Mesendoderm (in vitro differentiated cells): Measurements from ENCODE around the gene CDC14B.
"Not testable (repeated sequence)": the region's sequence is repeated elsewhere in the genome, so short reads cannot be mapped to it uniquely, and the experiment has no call there.

Experiments
- DNase-seq: peaks from one replicate; pipeline ENCODE4 v3.0.0; 2013
- H2AK5ac ChIP-seq: 2 replicates; pipeline ENCODE4 v1.6.1; 2013; ENCODE audit warnings: low read length, inconsistent platforms
- H2BK120ac ChIP-seq: 2 replicates; pipeline ENCODE4 v1.6.1; 2013; ENCODE audit warnings: low read depth, mild to moderate bottlenecking, low read length, moderate library complexity, mixed read lengths
- H2BK15ac ChIP-seq: replicated peaks from 2 replicates; pipeline ENCODE4 v1.6.1; 2013; ENCODE audit warnings: low read depth, mild to moderate bottlenecking, moderate library complexity
- H2BK5ac ChIP-seq: 2 replicates; pipeline ENCODE4 v1.6.1; 2013; ENCODE audit warnings: low read length, inconsistent platforms
- H3K18ac ChIP-seq: 2 replicates; pipeline ENCODE4 v1.6.1; 2013; ENCODE audit warnings: mild to moderate bottlenecking, low read length, mixed read lengths
- H3K23ac ChIP-seq: one replicate; pipeline ENCODE4 v1.6.1; 2013; ENCODE audit warnings: low read length
- H3K27ac ChIP-seq: 2 replicates; pipeline ENCODE4 v1.5.1; 2013; ENCODE audit warnings: low read depth, mild to moderate bottlenecking, inconsistent platforms, low read length, moderate library complexity
- H3K27me3 ChIP-seq: 2 replicates; pipeline ENCODE4 v1.6.1; 2013; ENCODE audit warnings: low read length, control low read depth, mild to moderate bottlenecking, inconsistent platforms; ENCODE audit not compliant: insufficient read depth, poor library complexity
- H3K36me3 ChIP-seq: 2 replicates; pipeline ENCODE4 v1.6.1; 2013; ENCODE audit warnings: low read length, inconsistent platforms; ENCODE audit not compliant: control insufficient read depth, insufficient read depth
- H3K4ac ChIP-seq: one replicate; pipeline ENCODE4 v1.6.1; 2013; ENCODE audit warnings: low read depth, mild to moderate bottlenecking, low read length, moderate library complexity
- H3K4me1 ChIP-seq: 2 replicates; pipeline ENCODE4 v1.6.1; 2013; ENCODE audit warnings: low read depth, low read length, inconsistent platforms; ENCODE audit not compliant: control insufficient read depth
- H3K4me2 ChIP-seq: 2 replicates; pipeline ENCODE4 v1.6.1; 2013; ENCODE audit warnings: low read length
- H3K4me3 ChIP-seq: 2 replicates; pipeline ENCODE4 v1.5.1; 2013; ENCODE audit warnings: mild to moderate bottlenecking, low read length
- H3K56ac ChIP-seq: one replicate; pipeline ENCODE4 v1.6.1; 2013; ENCODE audit warnings: low read length
- H3K79me1 ChIP-seq: 2 replicates; pipeline ENCODE4 v1.6.1; 2013; ENCODE audit warnings: low read length, inconsistent platforms
- H3K79me2 ChIP-seq: 2 replicates; pipeline ENCODE4 v1.6.1; 2013; ENCODE audit warnings: mild to moderate bottlenecking, low read length; ENCODE audit not compliant: control insufficient read depth, insufficient read depth
- H3K9ac ChIP-seq: 2 replicates; pipeline ENCODE4 v1.6.1; 2013; ENCODE audit warnings: low read length, inconsistent platforms
- H4K5ac ChIP-seq: one replicate; pipeline ENCODE4 v1.6.1; 2013; ENCODE audit warnings: low read length
- H4K8ac ChIP-seq: one replicate; pipeline ENCODE4 v1.6.1; 2013; ENCODE audit warnings: low read depth, mild to moderate bottlenecking, control low read depth, low read length, moderate library complexity
- WGBS: extraction: QIAGEN DNeasy Blood & Tissue Kit; methylation state at CpG from one replicate; pipeline ENCODE4 v1.1.7; 2013; ENCODE audit warnings: low lambda C conversion rate, missing lambda C conversion rate; ENCODE audit not compliant: insufficient coverage; ENCODE audit errors: extremely low coverage; 5-methylcytosine and 5-hydroxymethylcytosine counted together

Gene CDC14B

DNA sequence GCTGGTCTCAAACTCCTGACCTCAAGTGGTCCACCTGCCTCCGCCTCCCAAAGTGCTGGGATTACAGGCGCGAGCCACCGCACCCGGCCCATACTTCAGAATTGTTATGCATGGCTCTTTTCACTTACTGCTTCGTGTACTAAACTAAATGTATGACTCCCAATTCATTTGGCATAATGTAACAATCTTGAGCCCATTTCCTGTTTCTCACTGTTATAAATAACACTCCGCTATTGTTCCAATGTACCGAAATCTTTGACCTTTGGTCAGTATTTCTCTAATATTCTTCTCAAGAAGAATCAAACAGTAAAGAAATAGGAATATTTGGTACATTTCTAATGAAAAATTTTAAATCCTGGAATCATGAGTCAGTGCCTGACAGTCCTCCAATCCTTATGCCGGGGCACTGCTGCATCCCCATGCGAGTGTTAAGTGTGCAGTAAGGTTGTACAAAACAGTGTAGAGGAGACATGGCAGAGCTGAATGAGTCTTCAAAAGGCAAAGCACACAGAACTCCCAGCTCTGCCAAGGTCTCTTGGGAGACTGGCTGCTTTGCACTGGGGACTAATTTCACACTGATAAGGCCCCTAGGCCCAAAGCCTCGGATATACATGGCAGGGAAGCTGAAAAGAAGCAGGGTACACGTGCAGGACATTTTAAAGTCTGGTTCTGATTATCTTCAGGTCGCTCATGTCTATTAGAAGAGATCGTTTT, 111.3 kb downstream of the CDC14B start:
- no peak overlapping the region for H4K8ac ChIP-seq
- H3K4me1 ChIP-seq: no peaks in the 10 kb centered on the region
- H3K36me3 ChIP-seq: no peaks in the 10 kb centered on the region
- H3K23ac ChIP-seq: no peak overlapping the region
- no peak overlapping the region for H2BK15ac ChIP-seq
- no peak overlapping the region for H3K56ac ChIP-seq
- no peak overlapping the region for H3K27ac ChIP-seq
- H3K79me2 ChIP-seq: no peaks in the 10 kb centered on the region
- H3K4me3 ChIP-seq: no peak overlapping the region
- no peak overlapping the region for H3K18ac ChIP-seq
- no peak overlapping the region for H2BK120ac ChIP-seq
- WGBS: no CpG with 5 or more reads among the region's 14 CpGs
- H3K9ac ChIP-seq: no peak overlapping the region
- H3K79me1 ChIP-seq: no peaks in the 10 kb centered on the region
- no peaks in the 10 kb centered on the region for H3K27me3 ChIP-seq
- no peak overlapping the region for H4K5ac ChIP-seq
- no peak overlapping the region for H3K4ac ChIP-seq
- no peak overlapping the region for H2AK5ac ChIP-seq
- no peak for DNase-seq
- H3K4me2 ChIP-seq: no peak overlapping the region
- no peak overlapping the region for H2BK5ac ChIP-seq

DNA sequence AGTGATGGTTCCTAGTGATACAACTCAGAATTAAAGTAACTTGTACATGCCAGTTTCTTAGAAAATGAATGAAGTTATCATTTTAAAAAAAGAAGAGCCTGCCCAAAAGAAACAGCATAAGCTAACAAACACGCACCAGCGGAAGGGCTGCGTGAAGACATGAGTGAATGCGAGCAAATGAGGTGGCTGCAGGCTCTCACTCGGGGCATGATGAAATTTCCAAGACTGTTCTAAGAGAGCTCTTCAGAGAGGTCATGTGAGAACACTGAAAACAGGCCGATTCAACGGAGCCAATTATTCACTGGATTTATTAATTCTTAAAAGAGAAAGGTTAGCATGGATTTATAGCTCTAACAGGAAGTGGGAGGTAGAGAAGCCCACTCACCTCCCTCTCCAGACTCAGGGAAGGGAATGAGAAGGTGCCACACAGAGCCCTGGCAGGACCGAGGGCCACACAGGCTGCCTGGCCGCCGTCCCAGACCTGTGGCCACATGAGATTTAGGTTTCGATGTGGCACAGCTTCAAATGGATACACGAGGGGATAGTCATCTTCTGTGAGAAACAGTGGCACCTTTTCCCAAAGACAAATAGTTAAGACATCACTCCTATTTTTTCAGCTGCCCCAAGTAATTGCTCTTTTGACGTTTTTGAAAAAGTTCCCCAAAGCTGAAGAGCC, 114.2 kb downstream of the CDC14B start:
- Histone ChIP-seq H2BK15ac (no peak overlapping the region), H2AK5ac (no peak overlapping the region), H3K4me3 (no peak overlapping the region), H3K56ac (no peak overlapping the region), H3K4me1 (no peaks in the 10 kb centered on the region), H3K4ac (no peak overlapping the region), H4K5ac (no peak overlapping the region), H3K9ac (no peak overlapping the region), H2BK120ac (no peak overlapping the region), H3K36me3 (no peaks in the 10 kb centered on the region), H3K23ac (no peak overlapping the region), H2BK5ac (no peak overlapping the region), H4K8ac (no peak overlapping the region), H3K27ac (no peak overlapping the region), H3K79me2 (no peaks in the 10 kb centered on the region), H3K27me3 (no peaks in the 10 kb centered on the region), H3K18ac (no peak overlapping the region), H3K79me1 (no peaks in the 10 kb centered on the region), H3K4me2 (no peak overlapping the region)
- no CpG with 5 or more reads among the region's 13 CpGs for WGBS
- no peak for DNase-seq

DNA sequence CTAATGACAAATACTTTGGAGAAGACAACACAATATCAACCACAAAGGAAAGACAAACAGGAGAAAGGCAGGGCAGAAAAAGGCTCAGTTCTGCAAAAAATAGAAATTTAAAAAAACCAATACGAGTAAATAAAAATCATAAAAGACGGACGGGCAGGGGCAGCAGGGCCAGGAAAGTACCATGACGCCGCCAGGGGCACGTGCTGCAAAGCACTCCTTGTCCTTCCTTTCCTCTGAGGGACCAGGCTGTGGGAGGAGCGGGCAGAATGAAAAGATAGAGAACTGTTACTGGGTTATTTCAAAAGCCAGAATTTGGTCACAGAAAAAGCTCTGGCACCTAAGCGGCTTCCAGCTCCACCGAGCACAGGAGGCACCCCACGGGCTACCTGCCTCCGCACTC, 115.7 kb downstream of the CDC14B start:
- Histone ChIP-seq H2BK15ac (no peak overlapping the region), H4K8ac (no peak overlapping the region), H2AK5ac (no peak overlapping the region), H3K4me3 (no peak overlapping the region), H3K4me2 (no peak overlapping the region), H2BK120ac (no peak overlapping the region), H3K4ac (no peak overlapping the region), H3K27me3 (no peaks in the 10 kb centered on the region), H3K9ac (no peak overlapping the region), H4K5ac (no peak overlapping the region), H3K4me1 (no peaks in the 10 kb centered on the region), H3K27ac (no peak overlapping the region), H3K36me3 (no peaks in the 10 kb centered on the region), H3K56ac (no peak overlapping the region), H3K23ac (no peak overlapping the region), H3K18ac (no peak overlapping the region), H3K79me2 (no peaks in the 10 kb centered on the region), H3K79me1 (no peaks in the 10 kb centered on the region), H2BK5ac (no peak overlapping the region)
- no CpG with 5 or more reads among the region's 11 CpGs for WGBS
- no peak for DNase-seq

DNA sequence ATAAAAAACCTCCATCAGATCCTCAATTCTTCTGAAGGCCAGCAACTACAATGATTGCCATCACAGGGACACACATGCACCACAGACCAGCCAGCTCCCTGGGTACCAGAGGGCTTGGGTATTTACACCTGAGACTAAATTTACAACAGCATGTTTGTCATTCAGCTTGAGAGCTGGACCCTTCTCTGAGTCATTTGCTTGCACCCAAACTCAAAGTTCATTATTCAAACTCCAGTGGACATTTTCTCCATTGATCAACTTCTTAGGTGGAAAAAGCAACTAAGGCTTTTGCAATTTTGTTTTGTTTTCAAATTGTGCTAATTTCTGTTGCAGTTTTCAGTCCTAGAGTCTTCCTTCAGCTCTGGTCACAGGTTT, 116.3 kb downstream of the CDC14B start:
- not testable (repeated sequence) for H4K5ac ChIP-seq, H2BK5ac ChIP-seq, H3K56ac ChIP-seq, H3K27me3 ChIP-seq, H3K79me1 ChIP-seq, H4K8ac ChIP-seq, DNase-seq, H3K36me3 ChIP-seq, H3K9ac ChIP-seq, H3K18ac ChIP-seq, H3K4me1 ChIP-seq, H2BK120ac ChIP-seq, H3K79me2 ChIP-seq, H3K4me3 ChIP-seq, H2AK5ac ChIP-seq, H3K4me2 ChIP-seq, H3K27ac ChIP-seq, H3K4ac ChIP-seq, H2BK15ac ChIP-seq, H3K23ac ChIP-seq

DNA sequence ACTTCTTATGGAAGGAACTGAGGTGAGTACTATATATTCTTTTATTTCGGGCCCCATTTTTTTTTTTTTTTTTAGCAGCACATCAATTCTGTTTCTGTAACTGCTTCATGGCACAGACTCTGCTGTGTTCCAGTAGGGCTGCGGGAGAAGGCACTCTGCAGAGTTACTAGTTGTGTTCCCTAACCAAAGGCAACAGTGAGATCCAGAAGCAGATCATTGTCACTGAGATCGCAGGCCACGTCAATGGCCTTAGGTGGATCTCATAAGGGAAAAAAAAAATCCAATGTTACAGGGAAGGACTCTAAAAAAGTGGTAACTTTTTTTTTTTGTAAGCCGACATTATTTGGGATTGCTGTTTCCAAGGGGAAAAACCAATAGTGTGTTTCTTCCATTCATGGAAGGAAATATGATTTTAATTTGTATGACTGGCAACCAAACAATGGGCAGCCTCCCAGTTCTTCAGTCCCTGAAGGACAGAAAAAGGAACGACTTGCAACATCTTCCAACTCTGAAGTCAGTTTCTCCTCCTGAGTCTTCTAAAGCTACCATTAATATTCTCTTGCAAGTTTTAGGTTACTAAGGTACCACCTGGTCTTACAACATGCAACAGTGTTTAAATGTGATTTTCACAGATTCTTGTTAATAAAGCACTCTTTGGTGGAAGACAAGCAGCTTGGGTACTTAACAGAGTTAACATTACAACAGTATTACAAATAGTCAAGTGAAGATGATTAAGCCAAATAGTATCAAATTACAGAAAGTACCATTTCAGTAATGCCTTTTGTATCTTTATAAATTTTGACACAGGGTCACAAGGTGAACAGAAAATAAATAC, 116.9 kb downstream of the CDC14B start:
- Histone ChIP-seq H3K18ac (no peak overlapping the region), H3K4ac (no peak overlapping the region), H2AK5ac (no peak overlapping the region), H2BK120ac (no peak overlapping the region), H3K27ac (no peak overlapping the region), H3K79me1 (no peaks in the 10 kb centered on the region), H2BK5ac (no peak overlapping the region), H3K9ac (no peak overlapping the region), H4K5ac (no peak overlapping the region), H3K36me3 (no peaks in the 10 kb centered on the region), H3K79me2 (no peaks in the 10 kb centered on the region), H2BK15ac (no peak overlapping the region), H3K4me1 (no peaks in the 10 kb centered on the region), H3K23ac (no peak overlapping the region), H3K4me3 (no peak overlapping the region), H3K56ac (no peak overlapping the region), H3K27me3 (no peaks in the 10 kb centered on the region), H4K8ac (no peak overlapping the region), H3K4me2 (no peak overlapping the region)
- no peak for DNase-seq
- WGBS: no CpG with 5 or more reads among the region's 6 CpGs
